Uterus (tissue), 4 donors: ENCODE results near the gene KICS2. TPM values are rescaled to one million over a fixed set of nuclear protein-coding genes. Genes with fewer than 3 reads are reported as not detected.

Experiments used
- DNase-seq, 2 donors: peaks; one replicate each; pipeline ENCODE4 v3.0.0-alpha.2; 2019 to 2020
- H3K27ac ChIP-seq, 2 donors: fragments of 200-600 bp; sonication (generic); 1 replicate in 1 of 2; 2 replicates in 1 of 2; pipeline ENCODE4 v1.5.1; 2016 to 2018
- H3K27me3 ChIP-seq, 2 donors: fragments of 200-600 bp; sonication (generic); one replicate each; pipeline ENCODE4 v1.5.1; 2018 to 2019; ENCODE audit warnings: control low read depth in 1 of 2
- H3K36me3 ChIP-seq, 2 donors: fragments of 200-600 bp; sonication (generic); one replicate each; pipeline ENCODE4 v1.5.1; 2019; ENCODE audit warnings: control low read depth in 1 of 2
- H3K4me1 ChIP-seq, 2 donors: fragments of 200-600 bp; sonication (generic); one replicate each; pipeline ENCODE4 v1.5.1; 2018 to 2019; ENCODE audit warnings: control low read depth in 1 of 2
- H3K4me3 ChIP-seq, 2 donors: fragments of 200-600 bp; sonication (generic); 1 replicate in 1 of 2; 2 replicates in 1 of 2; pipeline ENCODE4 v1.5.1; 2018 to 2019; ENCODE audit warnings: mild to moderate bottlenecking in 1 of 2
- H3K9me3 ChIP-seq, 2 donors: fragments of 200-600 bp; sonication (generic); one replicate each; pipeline ENCODE4 v1.5.1; 2019; ENCODE audit warnings: control low read depth in 1 of 2
- POLR2A ChIP-seq, 2 donors: fragments of 450-650 bp; IDR thresholded peaks; one replicate each; pipeline ENCODE4 v1.6.1; 2016; ENCODE audit warnings: antibody characterized with exemption in 2 of 2, mild to moderate bottlenecking in 1 of 2, moderate library complexity in 1 of 2
- intact Hi-C: fragments of 100-400 bp; cut with DNase I; formaldehyde crosslinking; loops from one replicate; pipeline ENCODE4 v1.15.1; 2023; ENCODE audit warnings: low total_unique reads
- total RNA-seq, 4 donors: library from RNA; depleted of rRNA in 3 of 4; stranded (reverse); fragments of >200 nt in 3 of 4; gene quantifications; one replicate each; pipeline versions ENCODE4 v1.1.0 to v1.2.4, GENCODE V29; 2014 to 2023
- TF ChIP-seq, protein P1 (sequence below), 4 experiments: fragments of 200-600 bp in 2 of 4; fragments of 450-650 bp in 2 of 4; sonication (generic) in 2 of 4; IDR thresholded peaks; one replicate each; pipeline ENCODE4 v1.5.1; 2016 to 2019; ENCODE audit warnings: antibody characterized with exemption in 4 of 4, mild to moderate bottlenecking in 2 of 4, moderate library complexity in 1 of 4
- donor health status: DM: yes; HTN: yes; CAD: no.

Gene KICS2
- total RNA-seq, 4 donors from 2014 or later, result 0.51 to 9.0 (median 6.6) TPM

DNA sequence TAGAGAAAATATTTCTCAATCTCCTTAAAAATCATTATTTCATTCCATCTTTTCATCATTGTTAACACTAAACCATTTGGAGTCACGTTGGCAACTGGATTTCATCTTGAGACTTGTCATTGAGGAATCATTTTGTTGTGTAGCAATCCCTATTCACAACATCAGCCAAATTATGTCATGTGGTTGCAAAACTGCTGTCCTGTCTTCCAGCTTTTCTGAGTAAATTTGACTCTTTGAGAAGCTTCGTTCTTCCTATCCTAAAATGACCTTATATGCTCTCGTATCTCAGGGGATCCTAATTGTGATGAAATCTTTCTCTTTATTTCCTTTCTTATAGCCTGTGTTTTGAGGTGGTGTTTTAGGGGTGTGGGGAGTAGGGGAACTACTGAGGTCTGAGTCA lies 30.6 kb upstream of the KICS2 start:
- Histone ChIP-seq H3K27ac (peak overlapping the region; percentile 30 to 52), H3K9me3 (no peaks in the 10 kb centered on the region), H3K27me3 (no peaks in the 10 kb centered on the region), H3K4me1 (no peaks in the 10 kb centered on the region), H3K4me3 (no peak overlapping the region), H3K36me3 (no peaks in the 10 kb centered on the region)
- intact Hi-C loops, result no loop called here
- DNase-seq, result peak; percentile 22 to 44
- TF ChIP-seq POLR2A (IDR thresholded peaks at IDR 0.05), result no peak
- TF ChIP-seq, protein P1, sequence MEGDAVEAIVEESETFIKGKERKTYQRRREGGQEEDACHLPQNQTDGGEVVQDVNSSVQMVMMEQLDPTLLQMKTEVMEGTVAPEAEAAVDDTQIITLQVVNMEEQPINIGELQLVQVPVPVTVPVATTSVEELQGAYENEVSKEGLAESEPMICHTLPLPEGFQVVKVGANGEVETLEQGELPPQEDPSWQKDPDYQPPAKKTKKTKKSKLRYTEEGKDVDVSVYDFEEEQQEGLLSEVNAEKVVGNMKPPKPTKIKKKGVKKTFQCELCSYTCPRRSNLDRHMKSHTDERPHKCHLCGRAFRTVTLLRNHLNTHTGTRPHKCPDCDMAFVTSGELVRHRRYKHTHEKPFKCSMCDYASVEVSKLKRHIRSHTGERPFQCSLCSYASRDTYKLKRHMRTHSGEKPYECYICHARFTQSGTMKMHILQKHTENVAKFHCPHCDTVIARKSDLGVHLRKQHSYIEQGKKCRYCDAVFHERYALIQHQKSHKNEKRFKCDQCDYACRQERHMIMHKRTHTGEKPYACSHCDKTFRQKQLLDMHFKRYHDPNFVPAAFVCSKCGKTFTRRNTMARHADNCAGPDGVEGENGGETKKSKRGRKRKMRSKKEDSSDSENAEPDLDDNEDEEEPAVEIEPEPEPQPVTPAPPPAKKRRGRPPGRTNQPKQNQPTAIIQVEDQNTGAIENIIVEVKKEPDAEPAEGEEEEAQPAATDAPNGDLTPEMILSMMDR (IDR thresholded peaks at IDR 0.05), result no peak

DNA sequence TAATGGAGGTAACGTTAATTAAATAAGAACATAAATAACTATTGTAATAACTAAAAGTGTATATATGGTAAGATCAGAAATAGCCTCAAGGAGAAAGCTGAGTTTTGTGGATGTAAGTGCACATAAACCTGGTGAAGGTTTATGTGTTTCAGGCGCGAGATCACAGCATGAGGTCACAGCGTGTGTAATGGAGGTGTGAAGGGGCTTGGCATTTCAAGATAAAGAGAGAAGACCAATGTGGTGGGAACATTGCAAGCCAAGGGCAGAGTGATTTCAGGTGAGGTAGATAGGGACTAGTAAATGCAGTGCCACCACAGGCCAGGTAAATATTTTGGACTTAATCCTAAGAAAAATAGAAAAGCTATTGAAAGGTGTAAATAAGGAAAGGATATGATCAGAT lies 21.7 kb upstream of the KICS2 start:
- DNase-seq, result no peak

DNA sequence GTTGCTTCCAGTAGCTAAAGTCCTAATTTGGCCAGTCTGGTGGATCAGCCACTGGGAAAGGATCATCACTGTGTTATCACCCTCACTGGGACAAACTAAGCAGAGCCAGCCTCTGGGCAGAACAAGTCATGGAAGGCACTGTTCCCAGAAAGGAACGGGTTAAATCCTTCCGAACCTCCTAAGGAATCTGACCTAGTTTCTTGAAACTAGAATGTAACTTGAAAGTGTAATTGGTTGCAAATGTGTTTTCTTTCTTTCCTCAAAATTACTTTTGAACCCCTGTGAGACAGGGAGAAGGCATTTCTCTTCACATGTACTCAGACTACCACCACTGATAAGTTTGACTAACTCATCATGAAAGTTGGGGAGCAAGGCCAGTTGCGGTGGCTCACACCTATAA lies 18.7 kb upstream of the KICS2 start:
- TF ChIP-seq POLR2A (IDR thresholded peaks at IDR 0.05), result no peak
- TF ChIP-seq, protein P1 (IDR thresholded peaks at IDR 0.05), result no peak
- intact Hi-C loops, result no loop called here
- no peaks in the 10 kb centered on the region for H3K9me3 ChIP-seq

More for the DNA sequence above, 21.7 kb upstream of the KICS2 start:
- no peak overlapping the region for H3K4me3 ChIP-seq
- H3K4me1 ChIP-seq, result no peaks in the 10 kb centered on the region
- H3K9me3 ChIP-seq, result no peaks in the 10 kb centered on the region
- TF ChIP-seq POLR2A (IDR thresholded peaks at IDR 0.05), result no peak
- TF ChIP-seq, protein P1 (IDR thresholded peaks at IDR 0.05), result no peak
- H3K36me3 ChIP-seq, result no peaks in the 10 kb centered on the region
- H3K27me3 ChIP-seq, result no peaks in the 10 kb centered on the region
- intact Hi-C loops, result no loop called here
- no peak overlapping the region for H3K27ac ChIP-seq

DNA sequence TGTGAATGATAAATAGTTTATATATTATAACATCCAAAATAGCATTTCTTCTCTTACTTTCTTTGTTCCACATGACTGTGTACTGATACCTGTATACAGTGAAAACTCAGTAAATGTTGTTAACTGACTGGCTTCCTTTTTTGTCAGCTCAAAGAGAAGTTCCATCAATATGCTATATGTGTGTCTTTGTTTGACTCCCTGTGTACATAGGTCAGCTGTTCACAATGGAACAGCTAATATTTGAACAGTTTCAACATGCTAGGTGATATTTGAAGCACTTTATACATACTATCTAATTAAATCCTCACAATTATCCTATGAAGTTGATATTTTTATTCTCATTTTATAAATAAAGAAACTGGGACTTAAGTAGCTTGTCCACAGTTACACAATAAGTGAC lies 15.3 kb upstream of the KICS2 start:
- no peaks in the 10 kb centered on the region for H3K36me3 ChIP-seq
- H3K27ac ChIP-seq, result no peak overlapping the region
- intact Hi-C loops, result no loop called here
- H3K9me3 ChIP-seq, result no peaks in the 10 kb centered on the region
- no peaks in the 10 kb centered on the region for H3K4me1 ChIP-seq
- no peaks in the 10 kb centered on the region for H3K27me3 ChIP-seq
- no peak overlapping the region for H3K4me3 ChIP-seq
- DNase-seq, result no peak
- TF ChIP-seq POLR2A (IDR thresholded peaks at IDR 0.05), result no peak
- TF ChIP-seq, protein P1 (IDR thresholded peaks at IDR 0.05), result no peak

More for the DNA sequence above, 18.7 kb upstream of the KICS2 start:
- DNase-seq, result no peak
- Histone ChIP-seq H3K27me3 (no peaks in the 10 kb centered on the region), H3K4me1 (no peaks in the 10 kb centered on the region), H3K4me3 (no peak overlapping the region), H3K36me3 (no peaks in the 10 kb centered on the region), H3K27ac (no peak overlapping the region)

DNA sequence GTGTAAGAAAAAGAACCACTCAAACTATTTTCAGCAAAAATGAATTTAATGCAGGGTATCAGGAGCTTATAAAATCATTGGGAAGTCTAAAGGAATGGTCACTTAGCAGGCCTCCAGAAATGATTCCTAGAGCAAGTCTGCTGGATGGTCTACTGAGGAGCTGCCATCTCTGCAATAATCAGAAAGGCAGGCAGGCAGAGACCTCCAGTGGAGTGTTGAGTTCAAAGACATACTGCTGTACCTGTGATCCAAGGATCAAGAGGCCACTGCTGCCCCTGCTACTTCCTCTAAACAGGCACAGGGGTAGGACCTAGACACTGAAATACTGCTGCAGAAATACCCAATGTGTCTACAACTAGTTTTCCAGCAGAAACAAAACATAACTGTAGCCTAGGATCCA lies 14.5 kb upstream of the KICS2 start:
- Histone ChIP-seq H3K9me3 (no peaks in the 10 kb centered on the region), H3K4me3 (no peak overlapping the region), H3K27me3 (no peaks in the 10 kb centered on the region), H3K4me1 (no peaks in the 10 kb centered on the region), H3K27ac (no peak overlapping the region), H3K36me3 (no peaks in the 10 kb centered on the region)
- no peak for TF ChIP-seq POLR2A (IDR thresholded peaks at IDR 0.05)
- TF ChIP-seq, protein P1 (IDR thresholded peaks at IDR 0.05), result no peak
- no peak for DNase-seq
- intact Hi-C loops, result no loop called here
